Neuronal stem cell (in vitro differentiated cells): Measurements from ENCODE around the gene TEAD4.

ENCODE experiments used
- DNase-seq: peaks from one replicate; pipeline ENCODE4 v3.0.0-alpha.2; 2013; ENCODE audit warnings: low spot score
- H2AFZ ChIP-seq: one replicate; pipeline ENCODE4 v1.6.1; 2013; ENCODE audit warnings: mild to moderate bottlenecking, low read length, inconsistent platforms
- H2AK5ac ChIP-seq: 2 replicates; pipeline ENCODE4 v1.6.1; 2013; ENCODE audit warnings: low read depth, mild to moderate bottlenecking, inconsistent platforms, low read length, moderate library complexity, mixed read lengths
- H2BK120ac ChIP-seq: 2 replicates; pipeline ENCODE4 v1.6.1; 2013; ENCODE audit warnings: low read depth, mild to moderate bottlenecking, inconsistent platforms, low read length, moderate library complexity, mixed read lengths
- H2BK12ac ChIP-seq: one replicate; pipeline ENCODE4 v1.6.1; 2013; ENCODE audit warnings: low read length, inconsistent platforms
- H2BK15ac ChIP-seq: 2 replicates; pipeline ENCODE4 v1.6.1; 2013; ENCODE audit warnings: mild to moderate bottlenecking, low read length, inconsistent platforms, mixed read lengths
- H2BK5ac ChIP-seq: one replicate; pipeline ENCODE4 v1.6.1; 2013; ENCODE audit warnings: inconsistent platforms, mild to moderate bottlenecking, low read length, moderate library complexity
- H3K14ac ChIP-seq: one replicate; pipeline ENCODE4 v1.6.1; 2013; ENCODE audit warnings: low read length, inconsistent platforms
- H3K18ac ChIP-seq: 2 replicates; pipeline ENCODE4 v1.6.1; 2013; ENCODE audit warnings: low read length, inconsistent platforms
- H3K23ac ChIP-seq: 2 replicates; pipeline ENCODE4 v1.6.1; 2013; ENCODE audit warnings: low read depth, mild to moderate bottlenecking, mixed read lengths, low read length, inconsistent platforms; ENCODE audit not compliant: poor library complexity
- H3K27ac ChIP-seq: replicated peaks from 3 replicates; pipeline ENCODE4 v1.5.1; 2013; ENCODE audit warnings: low read length, inconsistent platforms
- H3K27me3 ChIP-seq, 3 experiments: 2 replicates each; pipeline ENCODE4 v1.6.1; 2013; ENCODE audit warnings: low read length in 3 of 3, mild to moderate bottlenecking in 2 of 3, inconsistent platforms in 1 of 3, low read depth in 1 of 3, mixed read lengths in 1 of 3, moderate library complexity in 1 of 3; ENCODE audit not compliant: control insufficient read depth in 3 of 3, insufficient read depth in 3 of 3
- H3K36me3 ChIP-seq, 2 donors: replicated peaks in 1 of 2; 2 replicates each; pipeline ENCODE4 v1.6.1; 2013; ENCODE audit warnings: low read length in 2 of 2; ENCODE audit not compliant: control insufficient read depth in 2 of 2, insufficient read depth in 2 of 2
- H3K4ac ChIP-seq: 2 replicates; pipeline ENCODE4 v1.6.1; 2013; ENCODE audit warnings: inconsistent platforms, mild to moderate bottlenecking, low read length, moderate library complexity
- H3K4me1 ChIP-seq, 2 donors: 1 replicate in 1 of 2; 2 replicates in 1 of 2; pipeline ENCODE4 v1.6.1; 2013; ENCODE audit warnings: low read length in 2 of 2, low read depth in 1 of 2; ENCODE audit not compliant: control insufficient read depth in 2 of 2, insufficient read depth in 1 of 2
- H3K4me2 ChIP-seq: one replicate; pipeline ENCODE4 v1.6.1; 2013; ENCODE audit warnings: mild to moderate bottlenecking, low read length, inconsistent platforms; ENCODE audit not compliant: insufficient read depth, poor library complexity, severe bottlenecking
- H3K4me3 ChIP-seq, 2 donors: 2 replicates each; pipeline ENCODE4 v1.5.1; 2013; ENCODE audit warnings: low read length in 2 of 2, mild to moderate bottlenecking in 2 of 2, inconsistent platforms in 1 of 2, moderate library complexity in 1 of 2
- H3K79me1 ChIP-seq: one replicate; pipeline ENCODE4 v1.6.1; 2013; ENCODE audit warnings: low read depth, mild to moderate bottlenecking, inconsistent platforms, low read length, moderate library complexity
- H3K9ac ChIP-seq: one replicate; pipeline ENCODE4 v1.6.1; 2013; ENCODE audit warnings: mild to moderate bottlenecking, low read depth, low read length, inconsistent platforms; ENCODE audit not compliant: poor library complexity
- H3K9me3 ChIP-seq, 2 donors: replicated peaks in 1 of 2; 2 replicates each; pipeline versions ENCODE3 to v1.6.1; 2013; ENCODE audit warnings: low read length in 2 of 2, mild to moderate bottlenecking in 2 of 2, inconsistent platforms in 1 of 2, low read depth in 1 of 2, mixed read lengths in 1 of 2, moderate library complexity in 1 of 2; ENCODE audit not compliant: control insufficient read depth in 2 of 2, insufficient read depth in 1 of 2
- H4K8ac ChIP-seq: one replicate; pipeline ENCODE4 v1.6.1; 2013; ENCODE audit warnings: low read depth, mild to moderate bottlenecking, inconsistent platforms, low read length, moderate library complexity
- H4K91ac ChIP-seq: one replicate; pipeline ENCODE4 v1.6.1; 2013; ENCODE audit warnings: low read length, low read depth, mild to moderate bottlenecking, inconsistent platforms; ENCODE audit not compliant: poor library complexity
- WGBS, 2 donors: extraction: QIAGEN DNeasy Blood & Tissue Kit; methylation state at CpG; one replicate each; pipeline ENCODE4 v1.1.7; 2013; ENCODE audit warnings: missing lambda C conversion rate in 2 of 2, mixed read lengths in 1 of 2; ENCODE audit not compliant: insufficient read length in 2 of 2, insufficient replicate concordance in 1 of 2; ENCODE audit errors: extremely low coverage in 2 of 2; 5-methylcytosine and 5-hydroxymethylcytosine counted together

The TEAD4 gene

GRCh38 chr12:3040663-3041544 lies 81.7 kb downstream of the TEAD4 start:
- Histone ChIP-seq H3K9me3 (no peaks in the 10 kb centered on the region), H3K27me3 (no peaks in the 10 kb centered on the region), H2AFZ (no peak overlapping the region), H3K23ac (no peak overlapping the region), H3K4me3 (no peak overlapping the region), H3K4me2 (no peak overlapping the region), H2BK5ac (peak overlapping the region; percentile 22), H3K27ac (no peak overlapping the region), H2BK15ac (no peak overlapping the region), H3K14ac (no peak overlapping the region), H3K9ac (peak overlapping the region; percentile 54), H4K91ac (no peak overlapping the region), H3K79me1 (no peaks in the 10 kb centered on the region), H3K4ac (no peak overlapping the region), H3K18ac (peak overlapping the region; percentile 17), H4K8ac (peak overlapping the region; percentile 19), H3K36me3 (peaks cover 29 to 39% of the 10 kb centered on the region in 2 donors), H2AK5ac (peak overlapping the region; percentile 69), H3K4me1 (peaks cover 7 to 11% of the 10 kb centered on the region in 2 donors), H2BK120ac (no peak overlapping the region), H2BK12ac (no peak overlapping the region)
- no CpG with 5 or more reads among the region's 29 CpGs for WGBS, 2 donors
- DNase-seq = no peak

- H4K91ac ChIP-seq = no peak overlapping the region
- H3K27me3 ChIP-seq = no peaks in the 10 kb centered on the region
- H3K9ac ChIP-seq = no peak overlapping the region
- no peak overlapping the region for H3K4ac ChIP-seq
- no peak overlapping the region for H4K8ac ChIP-seq
- peak; percentile 68 for DNase-seq
- H2BK15ac ChIP-seq = no peak overlapping the region
- no peaks in the 10 kb centered on the region for H3K9me3 ChIP-seq
- H3K4me1 ChIP-seq = peaks cover under 1 to 5% of the 10 kb centered on the region in 2 donors
- H2BK5ac ChIP-seq = peak overlapping the region; percentile 75
- no peak overlapping the region for H3K14ac ChIP-seq
- no peak overlapping the region for H3K27ac ChIP-seq
- no CpG with 5 or more reads among the region's 11 CpGs for WGBS, 2 donors
- H3K79me1 ChIP-seq = no peaks in the 10 kb centered on the region
- H2BK12ac ChIP-seq = no peak overlapping the region
- H3K23ac ChIP-seq = no peak overlapping the region
- H3K36me3 ChIP-seq = peaks cover 29 to 39% of the 10 kb centered on the region in 2 donors
- H2BK120ac ChIP-seq = no peak overlapping the region
- no peak overlapping the region for H3K4me2 ChIP-seq
- H2AFZ ChIP-seq = no peak overlapping the region
- H2AK5ac ChIP-seq = no peak overlapping the region
- no peak overlapping the region for H3K4me3 ChIP-seq
- H3K18ac ChIP-seq = no peak overlapping the region
These were observed 82.5 kb downstream of the TEAD4 start for GRCh38 chr12:3041558-3042164.

- Histone ChIP-seq H2AK5ac (peak overlapping the region; percentile 60), H2AFZ (no peak overlapping the region), H4K91ac (no peak overlapping the region), H3K4me2 (no peak overlapping the region), H3K4me3 (no peak overlapping the region), H2BK120ac (no peak overlapping the region), H2BK5ac (peak overlapping the region; percentile 75), H2BK15ac (no peak overlapping the region), H2BK12ac (no peak overlapping the region), H3K14ac (no peak overlapping the region), H3K4me1 (peaks cover 0 to 3% of the 10 kb centered on the region in 2 donors), H3K36me3 (peaks cover 25 to 39% of the 10 kb centered on the region in 2 donors), H3K9me3 (no peaks in the 10 kb centered on the region), H3K23ac (no peak overlapping the region), H3K18ac (no peak overlapping the region), H3K79me1 (no peaks in the 10 kb centered on the region), H3K27ac (no peak overlapping the region), H4K8ac (no peak overlapping the region), H3K9ac (no peak overlapping the region), H3K4ac (no peak overlapping the region), H3K27me3 (no peaks in the 10 kb centered on the region)
- WGBS, 2 donors = no CpG with 5 or more reads among the region's 8 CpGs
- DNase-seq = no peak
These were observed 83.2 kb downstream of the TEAD4 start for GRCh38 chr12:3042394-3042793.

GRCh38 chr12:3042826-3043225 lies 83.6 kb downstream of the TEAD4 start:
- Histone ChIP-seq H3K4me2 (no peak overlapping the region), H3K79me1 (no peaks in the 10 kb centered on the region), H2BK12ac (no peak overlapping the region), H3K27ac (no peak overlapping the region), H2AK5ac (peak overlapping the region; percentile 60), H3K9ac (peak overlapping the region; percentile 3), H3K14ac (no peak overlapping the region), H2BK5ac (no peak overlapping the region), H3K27me3 (no peaks in the 10 kb centered on the region), H3K4me3 (no peak overlapping the region), H3K9me3 (no peaks in the 10 kb centered on the region), H4K91ac (no peak overlapping the region), H3K23ac (peak overlapping the region; percentile 82), H3K18ac (peak overlapping the region; percentile 53), H4K8ac (no peak overlapping the region), H3K4me1 (peaks cover 3 to 7% of the 10 kb centered on the region in 2 donors), H2AFZ (no peak overlapping the region), H3K36me3 (peaks cover 24 to 36% of the 10 kb centered on the region in 2 donors), H3K4ac (no peak overlapping the region), H2BK15ac (no peak overlapping the region), H2BK120ac (no peak overlapping the region)
- no peak for DNase-seq
- no CpG with 5 or more reads among the region's 4 CpGs for WGBS, 2 donors
